Bladder microvascular endothelial cell (primary cell): ENCODE measurements around the gene SEMA3C. TPM values are rescaled to one million over a fixed set of nuclear protein-coding genes. Genes with fewer than 3 reads are reported as not detected.

Experiments
- total RNA-seq: library from RNA; depleted of rRNA; stranded (reverse); fragments of >200 nt; gene quantifications from 2 replicates; pipeline ENCODE4 v1.2.3, GENCODE V29; 2014

Gene SEMA3C
- 0.16 and 0.44 TPM in 2 replicates for total RNA-seq

DNA sequence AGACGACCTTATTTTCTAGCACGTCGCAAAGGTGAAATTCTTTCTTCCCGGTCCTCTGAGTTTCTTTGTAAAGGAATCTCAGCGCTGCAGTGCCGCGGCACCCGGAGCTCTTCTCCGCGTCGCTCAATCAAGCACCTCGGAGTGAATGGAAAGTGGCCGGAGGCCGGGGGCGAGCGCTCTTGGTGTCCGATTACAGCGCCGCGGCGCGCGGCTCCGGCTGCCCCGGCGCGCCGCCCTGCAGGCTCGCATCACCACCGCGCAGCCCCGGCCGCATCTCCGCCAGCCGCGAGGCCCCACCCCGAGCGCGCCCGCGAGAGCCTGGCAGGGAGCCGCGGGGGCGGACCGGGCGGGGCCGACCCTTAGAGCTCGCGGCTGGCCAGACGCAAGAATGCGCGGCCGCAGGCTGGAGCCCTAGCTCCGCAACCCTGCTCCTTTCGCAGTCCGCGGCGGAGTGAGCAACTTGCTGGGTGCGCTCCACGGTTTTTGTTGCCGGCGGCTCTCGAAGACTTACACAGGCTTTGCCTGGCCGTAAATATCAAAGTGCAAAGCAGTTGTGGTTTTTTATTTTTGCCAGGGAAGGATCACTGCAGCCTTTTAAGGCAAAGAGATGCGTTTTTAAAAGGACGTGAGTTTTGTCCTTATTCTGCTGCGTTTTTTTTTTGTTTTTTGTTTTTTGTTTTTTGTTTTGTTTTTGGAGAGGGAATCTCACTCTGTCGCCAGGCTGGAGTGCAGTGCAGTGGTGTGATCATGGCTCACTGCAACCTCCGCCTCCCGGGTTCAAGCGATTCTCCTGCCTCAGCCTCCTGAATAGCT is at the start of gene SEMA3C:
SEMA3C (minus strand) TSS at position 143 of the 813 bp plus-strand sequence. CDS start 2,270 bp downstream, outside the sequence.

